IPS-18c (cell line): ENCODE results near the gene MPP4.

Experiments
- H3K4me3 ChIP-seq: 2 replicates; pipeline ENCODE4 v1.7.0; 2013; ENCODE audit warnings: low read depth, mild to moderate bottlenecking, low read length, moderate library complexity; ENCODE audit not compliant: insufficient read depth
- H3K9me3 ChIP-seq: one replicate; pipeline ENCODE4 v1.6.1; 2013; ENCODE audit warnings: mild to moderate bottlenecking, low read length, moderate library complexity; ENCODE audit not compliant: control insufficient read depth, insufficient read depth

MPP4 gene, protein sequence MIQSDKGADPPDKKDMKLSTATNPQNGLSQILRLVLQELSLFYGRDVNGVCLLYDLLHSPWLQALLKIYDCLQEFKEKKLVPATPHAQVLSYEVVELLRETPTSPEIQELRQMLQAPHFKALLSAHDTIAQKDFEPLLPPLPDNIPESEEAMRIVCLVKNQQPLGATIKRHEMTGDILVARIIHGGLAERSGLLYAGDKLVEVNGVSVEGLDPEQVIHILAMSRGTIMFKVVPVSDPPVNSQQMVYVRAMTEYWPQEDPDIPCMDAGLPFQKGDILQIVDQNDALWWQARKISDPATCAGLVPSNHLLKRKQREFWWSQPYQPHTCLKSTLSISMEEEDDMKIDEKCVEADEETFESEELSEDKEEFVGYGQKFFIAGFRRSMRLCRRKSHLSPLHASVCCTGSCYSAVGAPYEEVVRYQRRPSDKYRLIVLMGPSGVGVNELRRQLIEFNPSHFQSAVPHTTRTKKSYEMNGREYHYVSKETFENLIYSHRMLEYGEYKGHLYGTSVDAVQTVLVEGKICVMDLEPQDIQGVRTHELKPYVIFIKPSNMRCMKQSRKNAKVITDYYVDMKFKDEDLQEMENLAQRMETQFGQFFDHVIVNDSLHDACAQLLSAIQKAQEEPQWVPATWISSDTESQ

DNA sequence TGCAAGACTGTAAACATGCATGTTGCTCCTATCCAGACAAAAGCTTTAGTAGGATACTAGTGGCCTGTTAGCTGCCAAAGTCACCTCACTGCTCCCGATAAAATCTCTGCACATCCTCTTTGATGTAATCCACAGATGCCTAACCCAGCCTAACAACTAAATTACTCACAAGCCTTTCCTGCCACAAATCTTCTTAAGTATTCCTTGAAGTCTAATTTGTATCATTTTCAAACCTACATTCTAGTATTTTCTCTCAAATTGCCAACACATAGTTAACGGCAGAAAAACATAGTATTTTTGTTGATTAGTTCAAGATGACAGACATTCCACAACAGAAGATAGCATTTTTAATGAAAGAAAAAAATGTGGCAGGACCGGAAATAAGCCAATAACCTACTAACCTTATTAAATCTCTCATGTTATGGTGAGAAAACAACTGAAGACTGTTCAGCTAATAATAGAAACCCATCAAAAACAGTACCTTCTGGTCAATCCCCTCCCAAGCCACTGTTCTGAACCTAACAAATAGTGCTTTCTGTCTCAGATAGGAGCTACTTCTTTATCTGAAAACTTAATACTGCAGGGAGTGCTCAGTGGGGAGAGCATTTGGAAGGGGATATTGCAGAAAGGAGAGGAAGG is at the start of gene MPP4:
TSS of gene MPP4 (minus strand) at position 57 of the 639 bp plus-strand sequence. CDS start 4,690 bp downstream, outside the sequence.
- no peak within 1 kb of the TSS for H3K4me3 ChIP-seq

DNA sequence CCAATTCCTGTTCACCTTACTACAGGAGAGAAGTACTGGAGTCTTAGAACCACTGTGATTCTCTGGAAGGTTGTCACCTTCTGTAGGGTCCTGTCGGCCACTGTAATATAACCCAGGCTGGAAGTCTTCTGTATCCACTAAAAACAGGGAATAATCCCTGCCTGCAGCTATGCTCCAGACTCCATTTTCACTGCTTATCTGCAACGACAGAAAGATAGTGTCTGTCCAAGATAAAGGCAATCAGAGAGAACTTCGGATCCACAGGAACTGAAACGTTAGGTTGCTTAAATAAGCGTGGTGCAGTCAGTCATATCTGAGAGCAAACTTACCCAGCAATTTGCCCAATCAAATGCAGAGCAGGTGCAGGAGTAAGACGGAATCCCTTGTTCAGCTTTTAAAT is 48.1 kb upstream of the MPP4 start:
- no peak overlapping the region for H3K4me3 ChIP-seq
- no peaks in the 10 kb centered on the region for H3K9me3 ChIP-seq

More for the DNA sequence above, at the start of gene MPP4:
- H3K9me3 ChIP-seq: no peaks in the 10 kb centered on the region

DNA sequence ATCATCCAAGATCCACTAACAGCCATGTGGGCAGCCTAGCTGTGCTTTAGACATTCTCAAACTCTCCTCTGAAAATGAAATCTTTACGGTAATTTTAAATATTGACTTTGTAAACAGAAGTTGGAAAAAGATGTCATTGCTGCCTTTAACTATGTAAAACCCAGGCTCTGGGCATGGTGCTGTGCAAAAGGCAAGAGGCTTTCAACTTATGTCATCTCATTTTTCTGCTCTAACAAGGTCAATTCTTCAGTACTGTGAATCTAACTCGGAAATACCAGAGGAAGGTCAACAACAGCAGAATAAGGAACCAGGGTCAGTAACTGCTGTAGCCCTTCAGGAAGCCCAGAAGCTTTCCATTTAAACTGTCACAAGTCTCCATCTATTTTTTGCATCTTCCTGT is 37.0 kb upstream of the MPP4 start:
- Histone ChIP-seq H3K4me3 (no peak overlapping the region), H3K9me3 (no peaks in the 10 kb centered on the region)

DNA sequence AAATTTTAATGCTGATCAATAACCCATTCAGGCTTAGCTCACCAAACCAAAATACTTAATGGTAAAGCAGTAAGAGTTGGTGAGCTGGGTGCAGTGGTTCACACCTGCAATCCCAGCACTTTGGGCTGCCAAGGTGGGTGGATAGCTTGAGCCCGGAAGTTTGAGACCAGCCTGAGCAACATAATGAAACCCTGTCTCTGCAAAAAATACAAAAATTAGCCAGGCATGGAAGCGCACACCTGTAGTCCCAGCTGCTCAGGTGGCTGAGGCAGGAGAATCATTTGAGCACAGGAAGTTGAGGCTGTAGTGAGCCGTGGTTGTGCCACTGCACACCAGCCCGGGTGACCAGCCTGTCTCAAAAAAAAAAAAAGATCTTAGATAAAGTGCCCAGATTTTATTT is 35.7 kb upstream of the MPP4 start:
- H3K9me3 ChIP-seq: no peaks in the 10 kb centered on the region

DNA sequence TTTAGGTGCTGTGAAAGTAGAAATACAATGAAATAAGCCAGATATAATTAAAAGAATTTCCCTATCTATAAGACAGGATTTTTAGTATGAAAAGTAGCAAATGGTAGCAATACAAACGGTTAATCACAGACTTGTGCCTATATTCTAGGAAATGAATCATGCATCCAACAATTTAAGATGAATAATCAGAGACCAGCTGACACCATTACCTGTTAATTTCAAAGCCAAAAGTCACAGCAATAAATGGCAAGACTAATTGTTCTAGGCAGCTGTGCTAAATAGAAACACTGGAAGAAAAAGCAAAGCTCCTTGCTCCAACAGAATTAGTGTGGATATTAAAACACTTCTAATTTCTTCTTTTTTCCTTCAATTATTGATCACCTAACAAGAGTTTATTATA is 35.1 kb upstream of the MPP4 start:
- Histone ChIP-seq H3K9me3 (no peaks in the 10 kb centered on the region), H3K4me3 (no peak overlapping the region)

More for the DNA sequence above, 35.7 kb upstream of the MPP4 start:
- no peak overlapping the region for H3K4me3 ChIP-seq

DNA sequence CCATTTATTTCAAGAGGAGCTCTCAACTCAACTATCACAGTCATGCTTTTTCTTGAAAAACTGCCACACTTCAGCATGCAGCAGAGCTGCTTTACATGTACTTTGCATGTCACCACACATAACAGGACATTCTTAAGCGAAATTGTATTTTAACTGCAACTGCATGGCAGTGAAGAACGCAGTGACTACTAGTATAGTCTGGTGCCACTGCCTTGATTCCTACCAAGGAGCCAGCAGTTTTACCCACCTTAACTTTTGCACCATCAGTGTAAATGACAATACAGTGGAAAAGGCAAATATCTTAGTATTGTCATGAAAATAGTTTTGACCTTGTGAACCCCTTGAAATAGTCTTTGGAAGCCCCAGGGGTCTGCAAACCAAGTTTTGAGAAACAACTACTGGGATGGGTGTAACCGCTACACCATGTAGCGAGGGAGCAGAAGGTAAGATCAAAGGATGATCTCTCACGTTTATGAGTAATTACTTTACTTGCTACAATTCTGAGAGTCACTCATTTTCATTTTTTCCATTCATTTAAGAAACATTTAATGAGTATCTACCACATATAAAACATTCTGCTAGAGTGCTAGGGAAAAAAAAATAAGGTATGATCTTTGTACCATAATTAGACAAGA is 32.3 kb upstream of the MPP4 start:
- Histone ChIP-seq H3K4me3 (no peak overlapping the region), H3K9me3 (no peaks in the 10 kb centered on the region)

DNA sequence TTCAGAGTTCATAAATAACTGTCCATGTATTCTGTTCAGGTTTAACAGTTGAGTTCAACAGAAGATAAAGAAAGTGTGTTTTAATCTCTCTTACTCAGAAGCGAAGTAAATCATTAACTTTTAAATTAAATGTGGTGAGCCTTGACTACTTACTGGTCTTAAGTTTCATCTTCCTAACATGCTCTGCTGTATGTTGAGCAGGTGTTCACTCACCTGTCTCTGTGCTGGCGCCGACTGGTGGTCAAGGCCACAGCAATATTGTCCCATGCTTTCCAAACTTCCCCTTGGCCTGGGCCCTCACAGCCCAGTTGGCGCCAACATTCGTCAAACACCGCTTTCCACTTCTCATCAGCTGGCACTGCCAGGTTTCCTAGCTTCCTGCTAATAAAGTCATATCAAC is 17.0 kb upstream of the MPP4 start:
- H3K4me3 ChIP-seq: no peak overlapping the region
- H3K9me3 ChIP-seq: no peaks in the 10 kb centered on the region

DNA sequence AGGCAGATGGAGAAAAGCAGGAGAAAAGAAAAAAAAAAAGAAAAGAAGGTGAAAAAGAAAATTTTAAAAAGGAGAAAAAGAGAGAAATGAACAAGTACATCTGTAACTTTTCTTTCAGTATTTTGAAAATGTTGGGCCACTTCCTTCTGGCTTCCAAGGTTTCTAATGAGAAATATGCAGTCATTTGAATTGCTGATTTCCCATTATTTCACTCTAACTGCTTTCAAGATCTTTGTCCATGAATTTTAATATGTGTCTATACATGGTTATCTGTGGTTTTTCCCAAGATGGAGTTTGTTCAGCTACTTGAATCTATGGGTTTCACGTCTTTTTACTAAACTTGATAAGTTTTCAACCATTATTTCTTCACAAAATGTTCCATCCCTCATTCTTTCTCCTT is 14.3 kb upstream of the MPP4 start:
- Histone ChIP-seq H3K4me3 (no peak overlapping the region), H3K9me3 (no peaks in the 10 kb centered on the region)

DNA sequence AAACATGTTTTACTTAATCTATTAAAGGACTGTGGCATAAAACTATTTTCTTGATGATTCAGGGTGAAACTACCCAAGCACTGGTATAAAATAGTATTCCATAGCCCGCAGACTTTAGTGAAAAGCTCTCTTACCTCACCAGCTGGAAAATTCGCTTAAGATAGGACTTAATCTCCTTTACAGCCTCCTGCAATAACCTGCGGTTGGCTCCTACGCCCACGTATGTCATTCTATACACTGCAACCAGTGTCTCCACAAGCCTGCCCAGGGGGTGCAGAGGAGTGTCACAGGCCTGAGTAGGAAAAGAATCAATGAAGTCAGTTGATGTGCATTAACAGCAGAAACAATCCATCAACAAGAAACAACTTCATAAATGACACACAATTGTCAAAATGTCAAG is 11.3 kb upstream of the MPP4 start:
- no peaks in the 10 kb centered on the region for H3K9me3 ChIP-seq
- no peak overlapping the region for H3K4me3 ChIP-seq

DNA sequence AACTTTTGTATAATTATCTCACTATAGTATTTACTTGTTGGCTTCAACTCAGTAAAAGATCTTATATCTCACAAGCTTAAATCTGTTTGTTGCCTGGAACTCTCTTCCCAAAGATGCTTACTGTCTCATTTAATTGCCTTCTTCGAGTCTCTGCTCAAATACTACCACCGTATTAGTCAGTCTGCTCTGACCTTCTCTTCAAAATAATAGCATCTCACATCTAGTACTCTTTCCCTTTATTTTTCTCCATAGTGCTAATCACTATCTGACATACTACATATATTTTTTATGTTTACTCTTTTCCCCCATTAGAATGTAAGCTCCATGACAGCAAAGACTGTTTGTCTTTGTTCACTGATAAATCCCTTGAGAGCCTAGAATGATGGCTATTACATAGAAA is 10.6 kb upstream of the MPP4 start:
- no peak overlapping the region for H3K4me3 ChIP-seq
- H3K9me3 ChIP-seq: no peaks in the 10 kb centered on the region

DNA sequence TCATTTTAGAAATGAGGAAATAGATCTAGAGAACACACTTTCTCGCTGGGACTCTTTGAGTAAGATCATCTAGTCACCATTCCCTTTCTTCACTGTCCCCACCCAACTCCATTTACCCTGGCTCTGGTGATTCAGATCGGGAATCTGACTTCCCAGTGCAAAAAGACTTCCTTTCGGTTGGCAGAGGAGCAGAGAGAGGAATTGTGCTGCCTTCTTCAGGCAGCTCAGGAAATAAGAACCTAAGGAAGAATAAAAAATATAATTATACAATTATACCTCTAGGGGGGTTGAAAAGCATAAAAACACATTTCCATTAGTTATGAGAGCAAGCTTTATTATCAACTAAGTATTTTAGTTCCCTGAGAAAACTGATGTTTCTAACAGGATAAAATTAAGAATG is 9.3 kb upstream of the MPP4 start:
- Histone ChIP-seq H3K9me3 (no peaks in the 10 kb centered on the region), H3K4me3 (no peak overlapping the region)

DNA sequence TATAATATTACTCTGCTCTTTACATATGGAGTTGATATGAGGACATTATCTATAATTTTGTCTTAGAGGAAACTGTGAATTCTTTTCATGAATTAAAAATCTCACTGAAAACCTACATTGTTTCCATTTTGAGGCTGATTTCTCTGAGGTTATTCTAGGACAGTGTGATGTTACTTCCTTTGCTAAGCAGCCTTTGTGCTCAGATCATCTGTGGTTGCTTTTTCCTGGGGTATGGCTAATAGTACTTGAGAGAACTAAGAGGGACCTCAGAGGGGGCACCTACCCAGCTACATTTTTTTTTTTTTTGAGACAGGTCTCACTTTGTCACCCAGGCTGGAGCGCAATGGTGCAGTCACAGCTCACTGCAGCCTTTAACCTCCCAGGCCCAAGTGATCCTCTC is 8.7 kb upstream of the MPP4 start:
- no peak overlapping the region for H3K4me3 ChIP-seq
- H3K9me3 ChIP-seq: no peaks in the 10 kb centered on the region

DNA sequence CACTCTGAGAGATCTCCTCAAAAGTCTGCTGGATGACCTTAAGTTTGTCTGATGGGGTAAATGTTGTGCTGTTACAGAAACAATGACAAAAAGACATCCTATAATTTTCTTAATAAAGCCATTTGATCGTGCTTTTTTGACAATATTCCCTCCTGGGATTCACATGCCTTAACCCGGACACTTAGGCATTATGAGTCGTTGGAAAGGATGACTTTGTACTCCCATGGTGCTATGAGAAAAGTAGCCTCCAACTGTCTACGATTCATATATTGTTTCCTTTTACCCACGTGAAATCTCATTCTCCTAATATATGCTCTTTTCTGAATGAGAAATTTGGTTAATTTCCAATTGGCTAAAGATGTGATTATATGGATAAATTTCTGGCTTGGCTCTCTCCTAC is 6.1 kb upstream of the MPP4 start:
- Histone ChIP-seq H3K4me3 (no peak overlapping the region), H3K9me3 (no peaks in the 10 kb centered on the region)

DNA sequence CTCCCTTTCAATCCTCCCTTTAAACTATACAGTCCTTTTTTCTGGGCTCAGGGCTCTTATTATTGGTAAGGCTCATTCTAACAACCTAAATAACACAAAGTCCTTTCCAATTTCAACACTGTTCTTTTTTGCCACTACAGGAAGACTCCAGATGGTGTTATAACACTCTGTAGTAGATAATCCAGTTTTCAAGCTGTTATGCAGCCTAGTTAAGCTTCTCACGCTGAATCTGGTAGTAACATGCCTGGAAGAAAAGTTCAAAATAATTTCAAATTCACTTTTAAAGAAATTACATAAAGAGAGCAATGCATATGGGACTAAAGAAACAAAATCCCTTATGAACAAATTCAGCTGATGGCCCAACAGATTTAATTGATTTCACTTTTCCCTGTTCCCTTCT is 3.2 kb upstream of the MPP4 start:
- H3K9me3 ChIP-seq: no peaks in the 10 kb centered on the region
- no peak overlapping the region for H3K4me3 ChIP-seq

DNA sequence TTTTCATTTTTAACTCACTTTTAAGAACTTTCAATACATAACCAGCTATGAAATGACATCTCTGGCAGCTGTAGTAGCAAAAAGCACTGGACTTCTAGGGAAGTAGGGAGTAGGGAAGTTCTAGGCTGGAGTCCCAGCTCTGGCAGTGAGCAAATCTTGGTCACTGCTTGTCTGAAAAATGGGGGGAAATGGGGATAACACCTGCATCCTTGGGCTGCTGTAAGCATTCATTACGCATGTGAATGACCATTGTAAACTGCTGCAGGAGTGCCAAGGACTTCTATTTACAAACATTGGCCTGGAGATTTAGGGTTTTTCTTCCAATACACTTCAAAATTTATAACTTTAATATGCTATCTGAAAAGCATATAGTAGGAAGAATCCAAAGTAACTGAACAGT is 972 bp upstream of the MPP4 start:
- H3K4me3 ChIP-seq: no peak overlapping the region

DNA sequence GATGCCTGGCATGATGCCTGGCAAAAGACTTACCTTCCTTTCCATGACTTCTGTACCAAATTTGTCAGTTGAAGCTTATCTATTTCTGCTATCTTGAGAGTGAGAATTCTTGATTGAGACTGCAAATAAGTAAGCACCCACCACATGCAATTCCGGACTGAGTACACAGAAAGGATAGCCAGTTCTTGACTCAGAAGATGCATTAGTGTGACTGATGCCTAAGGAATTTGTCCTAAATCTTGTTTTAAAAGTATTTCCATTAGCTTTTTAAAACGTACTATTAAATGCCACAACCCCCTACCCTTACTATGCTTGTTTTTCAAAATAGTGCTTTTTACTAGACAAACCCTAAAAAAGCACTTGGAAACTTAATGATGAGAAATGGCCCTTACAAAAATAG is 545 bp downstream of the MPP4 start:
- no peak overlapping the region for H3K4me3 ChIP-seq
- no peaks in the 10 kb centered on the region for H3K9me3 ChIP-seq

More for the DNA sequence above, 972 bp upstream of the MPP4 start:
- no peaks in the 10 kb centered on the region for H3K9me3 ChIP-seq

DNA sequence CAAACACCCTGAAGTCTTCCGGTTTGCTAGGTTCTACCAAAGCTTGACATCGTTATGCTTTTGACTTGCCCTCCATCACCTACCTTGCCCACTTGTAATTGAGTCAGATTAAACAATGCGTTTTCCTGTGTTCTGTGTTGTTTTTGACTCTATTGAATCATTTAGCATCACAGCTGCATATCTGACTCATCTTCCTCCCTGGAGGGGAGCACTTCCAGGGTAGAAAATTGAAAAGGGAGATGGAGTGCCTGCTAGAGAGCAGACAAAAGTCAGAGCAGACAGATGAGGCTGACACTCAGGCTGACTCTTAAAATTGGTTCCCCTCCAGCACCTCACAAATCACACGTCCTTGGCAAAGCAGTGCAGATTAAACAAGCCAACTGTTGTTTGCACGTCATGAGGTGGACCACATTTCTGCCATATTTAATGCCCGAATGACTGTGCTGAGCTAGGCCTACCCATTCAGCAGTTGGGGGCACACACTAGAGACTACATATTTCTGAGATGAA is 2.2 kb downstream of the MPP4 start:
- Histone ChIP-seq H3K9me3 (no peaks in the 10 kb centered on the region), H3K4me3 (no peak overlapping the region)

DNA sequence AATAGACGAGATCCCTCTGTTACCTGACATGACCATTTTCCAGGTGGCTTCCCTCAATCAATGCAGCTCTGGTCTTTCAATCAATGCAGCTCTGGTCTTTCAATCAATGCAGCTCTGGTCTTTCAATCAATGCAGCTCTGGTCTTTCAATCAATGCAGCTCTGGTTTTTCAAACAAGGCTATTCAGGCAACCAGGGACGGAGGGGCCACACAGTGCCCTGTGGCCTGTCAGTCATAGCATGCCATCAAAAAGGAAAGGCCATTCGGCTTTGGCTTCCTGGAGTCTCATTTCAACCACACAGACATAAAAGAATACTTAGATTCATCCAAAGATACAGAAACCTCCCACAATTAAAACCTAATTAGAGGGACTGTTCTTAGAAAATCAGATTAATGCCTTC is 13.3 kb downstream of the MPP4 start:
- Histone ChIP-seq H3K9me3 (no peaks in the 10 kb centered on the region), H3K4me3 (no peak overlapping the region)
